ENCODE results near the gene CDRT15.

GRCh38 chr17:14212401-14212800 is 24.3 kb downstream of the CDRT15 start:
- TF ChIP-seq, protein P1, sequence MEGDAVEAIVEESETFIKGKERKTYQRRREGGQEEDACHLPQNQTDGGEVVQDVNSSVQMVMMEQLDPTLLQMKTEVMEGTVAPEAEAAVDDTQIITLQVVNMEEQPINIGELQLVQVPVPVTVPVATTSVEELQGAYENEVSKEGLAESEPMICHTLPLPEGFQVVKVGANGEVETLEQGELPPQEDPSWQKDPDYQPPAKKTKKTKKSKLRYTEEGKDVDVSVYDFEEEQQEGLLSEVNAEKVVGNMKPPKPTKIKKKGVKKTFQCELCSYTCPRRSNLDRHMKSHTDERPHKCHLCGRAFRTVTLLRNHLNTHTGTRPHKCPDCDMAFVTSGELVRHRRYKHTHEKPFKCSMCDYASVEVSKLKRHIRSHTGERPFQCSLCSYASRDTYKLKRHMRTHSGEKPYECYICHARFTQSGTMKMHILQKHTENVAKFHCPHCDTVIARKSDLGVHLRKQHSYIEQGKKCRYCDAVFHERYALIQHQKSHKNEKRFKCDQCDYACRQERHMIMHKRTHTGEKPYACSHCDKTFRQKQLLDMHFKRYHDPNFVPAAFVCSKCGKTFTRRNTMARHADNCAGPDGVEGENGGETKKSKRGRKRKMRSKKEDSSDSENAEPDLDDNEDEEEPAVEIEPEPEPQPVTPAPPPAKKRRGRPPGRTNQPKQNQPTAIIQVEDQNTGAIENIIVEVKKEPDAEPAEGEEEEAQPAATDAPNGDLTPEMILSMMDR (IDR thresholded peaks at IDR 0.05 in 4 of 5, conservative IDR thresholded peaks at IDR 0.05 in 1 of 5): no peak
- no peak for TF ChIP-seq POLR2A (IDR thresholded peaks at IDR 0.05)

Data from gastrocnemius medialis (tissue), 4 donors.